Measurements from ENCODE around the gene SLC35B1.
A peak's percentile ranks its signal among the peaks of the same experiment; 100 is the strongest.
"Not testable (repeated sequence)": the region's sequence is repeated elsewhere in the genome, so short reads cannot be mapped to it uniquely, and the experiment has no call there.

The SLC35B1 gene

DNA sequence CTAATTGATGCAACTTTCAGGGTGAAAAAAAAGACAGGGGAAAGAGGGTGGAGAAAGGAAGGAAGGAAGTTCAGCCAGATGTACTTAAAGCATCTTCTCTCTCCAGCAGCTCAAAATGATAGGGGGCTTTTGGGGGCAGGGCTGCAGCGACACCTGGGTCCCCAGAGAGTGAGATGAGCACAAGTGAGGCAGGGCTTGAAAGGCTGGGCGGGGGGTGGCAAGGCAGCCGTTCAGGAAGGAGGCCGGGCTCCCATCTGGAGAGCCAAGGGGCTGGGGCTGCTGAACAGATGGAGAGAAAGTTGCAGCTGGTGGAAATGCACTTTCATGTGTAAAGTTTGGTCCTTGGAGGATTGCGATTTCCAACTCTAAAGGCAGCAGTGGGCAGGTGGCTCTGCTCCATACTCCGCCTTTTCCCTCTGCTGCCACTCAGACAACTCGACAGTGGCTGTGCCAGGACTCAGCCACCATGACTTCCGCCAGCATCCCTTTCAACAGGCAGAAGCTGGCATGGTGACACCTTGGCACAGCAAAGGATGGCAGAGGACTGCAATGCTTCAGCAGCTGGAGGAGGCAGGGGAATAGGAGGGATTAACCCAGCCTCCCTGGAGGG, 7.7 kb downstream of the SLC35B1 start:
- peak; percentile 36 for DNase-seq

DNA sequence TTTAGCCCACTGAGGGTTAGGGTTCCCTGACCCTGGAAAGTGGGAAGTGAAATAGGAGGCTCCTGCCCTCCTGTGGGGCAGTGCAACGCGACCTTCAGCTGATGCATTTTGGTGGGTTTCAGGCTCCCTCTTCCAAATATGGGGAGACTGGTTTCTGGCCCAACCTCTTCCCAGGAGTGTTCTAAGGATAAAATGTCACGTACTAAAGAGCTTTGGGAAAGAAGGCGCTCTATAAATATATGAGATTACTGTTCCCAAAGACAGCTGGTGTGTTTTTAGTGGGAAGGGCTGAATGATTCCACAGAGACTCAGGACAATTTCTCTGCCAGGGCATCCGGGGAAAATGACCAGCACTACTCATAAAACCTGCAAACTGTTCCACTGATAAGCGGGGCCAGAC, 9.8 kb downstream of the SLC35B1 start:
- DNase-seq = no peak

DNA sequence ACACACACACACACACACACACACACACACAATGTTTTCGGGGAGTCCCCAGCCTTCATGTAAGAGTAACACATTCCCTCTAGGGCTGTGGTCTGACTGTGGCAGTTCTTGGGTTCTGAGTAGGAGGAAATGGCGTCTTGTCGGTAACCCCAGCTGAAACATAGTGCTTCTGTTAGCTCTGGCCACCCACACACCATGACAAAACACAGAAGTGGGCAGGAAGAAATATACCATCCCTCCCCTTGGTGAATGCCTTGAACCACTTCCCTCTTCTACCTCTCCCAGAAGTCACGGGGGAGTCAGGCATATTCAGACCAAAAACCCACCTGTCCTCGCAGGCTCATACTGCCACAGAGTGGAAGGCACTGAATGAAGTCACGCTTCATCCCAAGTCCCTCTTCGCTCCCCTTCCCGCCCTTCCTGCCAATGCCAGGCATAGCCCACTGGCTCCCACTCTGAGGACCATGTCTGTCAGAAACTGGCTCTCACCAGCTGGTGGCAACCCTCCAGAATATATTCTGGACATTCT, 11.5 kb downstream of the SLC35B1 start:
- DNase-seq = no peak

DNA sequence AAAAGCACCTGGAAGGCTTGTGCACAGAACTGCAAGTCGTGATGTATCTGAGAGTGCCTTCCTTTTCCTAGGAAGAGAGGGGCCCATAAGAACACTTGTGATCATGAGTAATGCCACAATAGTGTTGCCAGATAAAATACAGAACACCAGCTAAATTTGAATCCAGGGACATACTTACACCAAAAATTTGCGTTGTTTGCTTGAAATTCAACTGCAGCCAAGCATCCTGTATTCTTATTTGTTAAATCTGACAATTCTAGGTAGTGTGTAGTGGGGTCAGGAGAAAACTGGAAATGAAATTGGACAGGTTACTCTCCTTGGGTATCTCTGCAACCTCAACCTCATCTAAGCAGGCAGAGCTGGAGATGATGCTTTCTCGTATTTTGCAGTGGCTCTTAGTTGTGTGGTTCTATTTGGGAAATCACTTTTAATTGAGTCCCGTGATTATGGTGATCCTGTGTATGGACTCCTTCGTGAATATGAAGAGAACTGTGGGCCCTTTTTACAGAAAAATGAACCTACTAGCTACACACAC, 12.0 kb downstream of the SLC35B1 start:
- DNase-seq = no peak

DNA sequence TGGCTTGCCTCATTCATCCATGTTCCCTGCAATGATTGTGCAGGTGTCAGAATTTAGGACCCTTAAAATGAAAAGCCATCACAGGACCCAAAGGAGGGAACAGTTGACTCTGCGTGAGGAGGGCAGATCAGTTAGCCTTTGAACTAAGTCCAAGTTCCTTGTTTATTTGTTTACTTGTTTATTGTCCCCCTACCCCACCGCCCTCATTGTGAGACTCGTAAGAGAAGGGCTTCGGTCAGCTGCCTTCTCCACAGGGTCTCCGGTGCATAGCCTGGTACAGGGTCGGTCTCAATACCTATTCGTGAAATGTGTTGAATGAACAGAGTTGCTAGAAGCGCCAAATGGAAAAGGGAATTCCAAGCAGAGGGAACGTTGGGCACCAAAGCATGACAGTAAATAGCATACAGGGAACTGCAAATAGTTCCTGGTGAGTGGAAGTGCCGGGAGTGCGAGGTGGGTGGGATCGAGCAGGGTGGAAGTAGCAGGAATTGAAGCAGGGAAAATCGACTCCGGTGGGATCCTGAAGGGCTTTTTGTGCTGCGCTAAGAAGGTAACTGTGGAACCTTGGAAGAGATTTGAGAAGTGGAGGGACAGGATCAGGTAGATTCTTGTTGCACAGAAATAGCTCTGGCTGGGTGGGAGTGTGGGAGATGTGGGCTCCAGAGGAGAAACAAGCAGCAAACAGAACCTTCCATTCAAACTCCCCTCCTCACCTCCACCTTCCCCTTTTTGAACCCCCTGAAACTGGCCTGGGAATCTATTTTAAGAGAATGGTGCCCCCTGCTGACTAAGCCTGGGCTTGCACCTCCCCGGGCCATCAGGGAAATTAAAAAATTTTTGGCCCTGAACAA, 12.7 kb downstream of the SLC35B1 start:
- DNase-seq = peak; percentile 60

DNA sequence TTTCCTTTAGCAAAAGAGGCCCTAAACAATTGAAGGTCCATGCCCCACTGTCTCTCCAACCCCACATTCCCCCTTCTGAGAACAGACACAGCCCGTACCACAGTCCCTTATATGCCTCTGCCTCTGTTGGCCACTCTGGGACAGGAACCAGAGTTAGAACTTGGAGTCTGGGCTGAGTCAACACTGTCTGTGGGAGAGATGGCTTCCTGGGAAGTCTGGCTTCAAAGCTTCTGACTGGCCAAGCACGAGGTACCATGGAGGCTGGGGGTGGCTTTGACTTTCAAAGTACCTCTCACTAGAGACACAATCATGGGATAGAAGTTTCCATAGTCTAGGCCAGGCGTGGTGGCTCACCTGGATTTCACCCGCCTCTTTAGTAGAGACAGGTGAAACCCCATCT, 15.0 kb downstream of the SLC35B1 start:
- DNase-seq = no peak

DNA sequence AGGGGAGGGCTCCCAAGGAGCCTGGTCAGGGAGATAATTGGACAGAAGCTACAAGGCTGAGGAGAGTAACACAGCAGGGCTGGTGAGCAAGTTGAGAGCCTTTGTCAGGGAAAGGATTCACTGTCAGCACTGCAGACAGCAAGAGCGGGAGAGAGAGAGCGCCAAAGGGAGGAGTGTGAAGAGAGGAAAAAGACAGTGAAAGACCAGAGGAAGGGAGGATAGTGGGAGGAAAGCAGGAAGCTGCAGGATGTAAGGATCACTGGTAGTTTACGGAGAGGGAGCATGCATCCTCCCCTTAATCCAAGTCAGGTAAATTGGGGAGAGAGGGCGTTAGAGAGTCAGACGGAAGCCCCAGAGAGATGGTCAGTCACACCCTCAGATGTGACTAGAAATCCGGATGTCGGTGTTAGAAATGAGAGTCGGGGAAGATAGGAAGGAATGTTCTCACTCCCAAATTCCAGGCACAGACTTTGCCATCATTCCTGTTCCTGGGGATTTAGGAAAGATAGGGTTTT, 16.0 kb downstream of the SLC35B1 start:
- no peak for DNase-seq

DNA sequence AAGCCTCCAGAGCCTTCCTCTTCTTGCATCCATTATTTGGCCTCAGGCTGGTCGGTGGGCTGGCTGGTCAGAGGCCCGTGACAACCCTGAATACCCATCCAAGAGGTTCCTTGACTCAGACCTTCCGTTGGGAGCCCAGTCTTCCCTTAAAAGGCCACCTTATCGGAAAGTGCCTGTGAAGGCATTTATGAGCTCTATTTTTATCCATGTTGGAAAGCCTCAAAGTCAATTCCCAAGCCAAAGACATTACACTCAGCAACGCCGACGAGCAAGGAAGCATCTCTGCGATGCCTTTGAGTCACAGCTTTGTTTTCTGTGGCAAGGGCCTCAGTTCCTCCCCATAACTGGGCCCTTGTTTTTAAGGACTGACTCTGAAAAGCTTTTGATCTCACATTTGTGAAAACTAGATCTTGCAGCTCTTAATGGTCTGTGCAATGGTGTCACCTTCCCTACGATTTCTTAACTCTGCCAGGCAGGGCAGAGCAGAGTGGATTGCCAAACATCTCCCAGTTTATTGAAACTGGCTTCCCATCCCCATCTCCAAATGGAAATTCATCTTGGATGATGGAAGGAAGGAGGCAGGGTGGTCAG, 16.6 kb downstream of the SLC35B1 start:
- peak; percentile 50 for DNase-seq

DNA sequence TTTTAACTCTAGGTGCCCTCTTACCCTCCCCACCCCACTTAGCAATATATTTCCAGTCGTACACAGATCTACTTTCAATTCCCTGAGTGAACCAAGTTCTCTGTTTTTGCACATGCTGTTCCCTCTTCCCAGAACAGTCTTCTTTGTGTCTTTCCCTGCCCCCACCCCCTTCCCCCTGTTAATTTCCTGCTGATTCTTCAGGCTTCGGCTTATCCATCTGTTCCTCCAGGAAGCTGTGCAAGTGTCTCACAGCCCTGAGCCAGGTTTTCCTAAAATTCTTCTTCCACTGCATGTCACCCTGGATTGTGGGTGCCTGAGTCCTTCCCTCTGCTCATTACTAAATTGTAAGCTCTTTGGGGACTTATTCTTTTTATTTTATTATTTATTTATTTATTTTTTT, 17.5 kb downstream of the SLC35B1 start:
- DNase-seq = no peak

DNA sequence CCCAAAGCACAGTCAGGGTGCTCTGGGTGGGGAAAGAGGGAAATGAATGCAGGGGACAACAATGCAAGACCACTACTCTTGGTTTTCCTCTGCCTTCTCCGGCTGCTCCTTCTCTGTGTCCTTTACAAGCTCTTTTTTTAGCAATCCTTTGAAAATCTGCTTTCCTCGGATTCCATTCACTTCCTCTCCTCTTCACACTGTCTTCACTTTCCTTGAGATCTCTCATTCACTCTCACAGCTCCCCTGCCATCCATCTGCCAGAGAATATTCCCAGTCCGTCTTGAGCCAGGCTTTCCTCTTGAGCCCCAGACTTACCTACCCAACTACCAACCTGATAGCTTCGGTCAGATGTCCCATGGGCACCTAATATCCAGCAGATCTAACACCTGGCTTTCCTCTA, 18.9 kb downstream of the SLC35B1 start:
- no peak for DNase-seq

DNA sequence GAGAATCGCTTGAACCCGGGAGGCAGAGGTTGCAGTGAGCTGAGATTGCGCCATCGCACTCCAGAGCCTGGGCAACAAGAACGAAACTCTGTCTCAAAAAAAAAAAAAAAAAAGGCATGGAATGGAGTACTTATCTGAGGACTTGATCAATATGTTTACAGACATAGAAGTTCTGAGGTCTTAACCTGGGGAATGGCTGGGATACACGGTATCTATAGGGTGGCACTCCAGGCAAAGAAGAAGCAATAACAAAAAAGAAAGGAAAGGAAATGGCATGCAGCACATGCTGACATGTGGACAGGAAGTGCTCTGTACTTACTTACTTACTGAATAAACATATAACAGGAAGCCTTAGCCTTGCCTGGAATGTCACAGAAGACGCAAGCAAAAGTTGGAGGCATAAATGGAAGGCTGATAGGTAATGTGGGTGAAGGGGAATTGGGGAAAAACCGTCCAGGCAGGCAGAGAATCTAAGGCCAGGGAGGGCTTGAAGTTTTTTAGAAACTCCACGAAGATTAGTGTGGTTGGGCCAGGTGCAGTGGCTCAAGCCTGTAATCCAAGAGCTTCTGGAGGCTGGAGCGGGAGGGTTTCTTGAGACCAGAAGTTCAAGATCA, 19.8 kb downstream of the SLC35B1 start:
- no peak for DNase-seq

DNA sequence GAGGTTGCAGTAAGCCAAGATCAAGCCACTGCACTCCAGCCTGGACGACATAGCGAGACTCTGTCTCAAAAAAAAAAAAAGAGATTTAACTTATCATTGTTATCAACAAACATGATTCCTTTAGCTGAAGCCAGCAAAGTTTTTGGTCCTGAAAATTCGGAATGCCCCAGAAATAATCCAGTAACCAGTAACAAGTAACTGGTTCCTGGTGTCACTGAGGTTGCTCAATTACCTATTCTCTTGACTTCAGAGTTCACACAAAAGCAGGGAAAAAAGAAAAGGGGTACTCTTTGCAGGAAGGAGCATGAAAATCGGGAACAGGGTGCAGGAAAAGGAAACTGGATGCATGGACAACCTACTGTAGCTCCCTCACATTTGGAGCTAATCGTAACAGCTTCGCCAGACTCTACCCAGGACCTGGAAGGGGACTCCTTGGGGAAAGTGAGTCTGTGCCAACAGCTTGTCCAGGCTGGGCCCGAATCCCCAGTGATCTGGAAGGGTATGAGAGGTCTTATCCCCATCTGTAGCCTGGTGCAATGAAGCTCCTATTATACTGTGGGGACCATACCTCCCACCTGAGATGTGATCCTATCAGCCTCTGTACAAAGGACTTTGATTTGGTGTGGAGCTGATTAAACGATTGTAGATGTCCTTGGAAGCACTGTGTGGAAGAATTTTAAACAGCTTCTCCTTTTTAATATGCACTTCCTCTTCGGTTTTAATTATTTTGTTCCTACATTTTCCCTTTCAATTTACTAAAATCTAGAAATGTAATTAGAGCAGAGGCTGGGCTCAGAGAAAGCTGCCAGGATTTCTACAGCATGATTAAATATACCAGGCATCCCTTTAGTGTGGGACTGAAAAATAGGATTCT, 26.4 kb downstream of the SLC35B1 start:
- DNase-seq = no peak

DNA sequence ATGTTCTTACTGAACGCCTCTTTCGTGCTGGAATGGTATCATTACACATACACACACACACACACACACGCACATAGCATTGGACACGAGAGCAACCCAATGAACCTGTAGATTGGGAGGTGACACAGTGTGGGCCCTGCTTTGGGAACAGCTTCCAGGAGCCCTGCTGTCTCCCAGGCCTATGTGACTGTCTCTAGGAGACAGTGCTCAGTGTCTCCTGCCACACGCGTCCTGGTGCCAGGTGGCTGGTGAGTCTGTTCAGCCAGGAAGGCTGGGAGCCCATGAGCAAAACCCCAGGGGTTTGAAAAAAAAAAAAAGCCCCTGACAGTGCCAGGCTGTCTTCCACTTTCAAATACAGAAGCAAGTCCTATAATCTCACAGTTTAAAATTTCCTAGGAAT, 27.4 kb downstream of the SLC35B1 start:
- DNase-seq = no peak

DNA sequence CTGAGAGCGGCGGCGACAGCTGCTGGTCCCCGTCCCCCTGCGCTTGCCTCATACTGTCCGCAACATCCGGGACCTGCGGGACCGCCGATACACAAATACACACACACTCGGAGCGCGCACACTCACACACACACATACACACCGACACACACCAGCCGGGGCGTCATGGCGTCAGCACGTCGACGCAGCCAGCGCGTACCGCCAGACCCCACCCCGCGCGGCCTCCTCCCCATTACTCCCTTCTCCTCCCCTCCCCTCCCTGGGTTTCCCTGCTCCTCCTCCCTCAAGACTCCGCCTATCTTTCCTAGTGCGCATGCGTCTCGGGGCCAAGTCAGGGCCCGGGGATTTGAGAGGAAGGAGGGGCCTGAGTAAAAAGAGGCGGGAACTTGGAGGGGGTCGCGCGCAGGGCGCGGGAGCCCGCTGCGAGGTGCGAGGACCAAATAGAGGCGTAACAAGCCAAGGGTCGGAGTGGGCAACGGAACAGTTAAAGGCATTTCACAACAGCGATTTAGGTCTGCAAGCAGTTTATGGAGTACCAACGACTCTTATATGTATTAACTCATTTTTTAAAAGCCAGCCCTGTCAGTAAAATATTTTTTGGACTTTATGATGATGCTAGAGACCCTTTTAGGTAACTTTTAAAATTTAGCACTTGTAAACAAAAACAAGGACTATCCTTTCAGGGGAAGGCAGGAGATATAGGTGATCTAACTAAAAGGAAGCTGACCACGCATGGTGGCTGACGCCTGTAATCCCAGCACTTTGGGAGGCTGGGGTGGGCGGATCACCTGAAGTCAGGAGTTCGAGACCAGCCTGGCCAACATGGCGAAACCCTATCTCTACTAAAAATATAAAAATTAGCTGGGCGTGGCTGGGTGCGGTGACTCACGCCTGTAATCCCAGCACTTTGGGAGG, 29.6 kb downstream of the SLC35B1 start, which contains the start of gene SPOP:
TSS of gene SPOP (minus strand) at position 165 of the 915 bp plus-strand sequence. CDS start 55,287 bp downstream, outside the sequence.
- peak; percentile 99 for DNase-seq

DNA sequence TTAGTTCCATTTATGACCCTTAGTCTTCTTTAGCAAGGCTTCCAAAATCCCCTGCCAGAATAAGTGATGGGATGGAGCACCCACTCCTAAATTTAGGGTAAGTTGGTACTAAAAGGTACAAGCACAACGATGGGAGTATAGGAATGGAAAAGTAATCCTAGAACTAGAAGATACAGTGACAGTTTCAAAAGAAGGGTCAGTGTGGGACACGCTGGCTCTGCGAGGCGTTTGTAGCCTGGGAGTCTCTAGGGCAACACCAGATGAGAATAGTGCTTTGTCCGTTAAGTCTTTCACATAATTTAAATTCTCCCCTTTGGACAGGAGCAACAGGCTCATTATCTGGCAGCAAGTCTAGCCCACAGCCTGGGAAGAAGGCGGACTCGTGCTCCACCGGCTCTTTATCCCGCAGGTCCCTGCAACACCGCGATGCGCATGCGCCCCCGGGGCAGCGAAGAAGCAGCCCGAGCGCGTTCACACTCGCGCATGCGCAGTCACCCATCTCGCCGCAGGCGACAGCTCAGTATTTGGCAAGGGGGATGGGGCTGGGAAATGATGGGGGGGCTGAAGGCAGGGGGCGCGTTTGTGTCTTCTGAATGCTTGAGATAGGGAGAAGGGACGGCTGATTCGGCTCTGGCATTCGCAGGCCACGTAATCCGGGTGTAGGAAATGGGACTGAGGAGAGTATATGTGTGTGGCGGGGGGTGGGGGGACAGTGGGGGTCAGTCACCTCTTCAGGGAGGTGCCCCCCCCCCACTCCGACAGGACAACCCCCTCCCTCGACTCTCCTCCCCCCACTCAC, 30.4 kb downstream of the SLC35B1 start:
- DNase-seq = peak; percentile 97

DNA sequence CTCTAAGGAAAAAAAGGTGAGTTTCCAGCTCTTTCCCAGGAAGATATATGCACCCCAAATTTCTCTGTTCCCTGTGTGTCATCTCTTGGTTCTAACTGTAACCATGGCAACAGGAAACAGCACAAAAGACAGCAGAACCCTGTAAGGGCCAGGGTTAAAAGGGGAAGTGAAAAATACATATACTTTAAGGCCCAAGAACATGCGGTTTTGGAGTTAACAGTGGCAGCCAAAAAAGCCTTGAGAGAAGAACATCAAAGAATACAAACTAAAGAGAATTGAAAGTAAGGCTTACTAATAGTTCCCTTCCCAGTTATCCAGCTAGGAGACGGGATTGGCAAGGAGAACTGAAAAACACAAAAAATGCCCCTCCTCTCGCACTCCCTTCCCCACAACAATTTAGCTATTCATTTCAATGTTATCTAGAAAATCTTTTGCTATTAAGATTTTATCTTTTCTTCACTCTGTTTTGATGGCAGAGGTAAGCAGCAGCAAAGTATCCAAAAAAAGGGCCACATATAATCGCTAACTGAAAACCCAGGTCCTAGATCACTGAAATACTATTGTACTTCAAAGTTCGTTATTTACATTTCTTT, 31.4 kb downstream of the SLC35B1 start:
- DNase-seq = no peak

DNA sequence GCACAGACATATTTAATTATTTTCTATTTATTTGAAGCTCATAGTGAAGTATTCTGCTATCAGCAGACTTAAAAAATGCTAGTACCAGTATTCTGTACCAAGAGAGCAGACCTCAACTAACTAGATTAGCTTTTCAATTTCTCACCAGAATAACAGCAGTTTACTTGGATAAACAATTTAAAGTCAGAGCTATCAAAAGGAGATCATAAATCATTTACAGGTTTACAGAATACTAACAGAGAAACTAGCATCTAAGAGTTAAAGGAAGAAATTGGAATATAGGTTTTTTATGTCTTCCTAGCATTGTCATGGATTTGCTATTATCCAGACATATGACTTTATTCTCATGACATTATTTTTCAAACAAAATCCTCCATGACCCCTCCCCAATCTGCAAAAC, 33.3 kb downstream of the SLC35B1 start:
- DNase-seq = no peak

DNA sequence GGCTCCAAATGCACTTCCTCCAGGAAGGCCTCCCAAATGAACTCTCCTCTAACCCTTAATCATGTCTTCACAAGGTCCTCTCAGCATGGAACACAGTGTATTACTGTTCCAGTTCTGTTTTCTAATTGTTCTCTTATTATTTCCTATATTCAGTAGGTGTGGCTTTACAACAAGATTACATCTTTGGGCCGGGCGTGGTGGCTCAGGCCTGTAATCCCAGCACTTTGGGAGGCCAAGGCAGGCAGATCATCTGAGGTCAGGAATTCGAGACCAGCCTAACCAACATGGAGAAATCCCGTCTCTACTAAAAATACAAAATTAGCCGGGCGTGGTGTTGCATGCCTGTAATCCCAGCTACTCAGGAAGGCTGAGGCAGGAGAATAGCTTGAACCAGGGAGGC, 34.1 kb downstream of the SLC35B1 start:
- DNase-seq = not testable (repeated sequence)

DNA sequence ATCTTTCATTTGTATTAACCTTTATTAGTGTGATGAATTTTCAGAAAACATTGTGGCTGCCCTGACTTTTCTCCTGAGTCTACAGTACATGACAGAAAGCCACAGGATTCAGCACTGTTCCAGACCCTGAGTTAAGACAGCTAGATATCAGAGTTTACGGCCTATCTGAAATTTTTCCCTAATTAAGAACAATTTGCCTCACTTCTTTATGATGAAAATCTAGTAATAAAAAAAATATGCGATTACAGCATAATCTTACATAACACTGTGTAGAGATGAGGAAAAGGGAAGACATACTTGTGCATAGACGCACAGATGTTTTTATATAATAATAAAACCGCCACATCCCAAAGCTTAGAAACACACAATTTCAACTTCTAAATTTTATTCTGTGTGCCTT, 37.1 kb downstream of the SLC35B1 start:
- no peak for DNase-seq
